Colonic mucosa (tissue), 4 donors: ENCODE results near the gene TRMU. TPM values are rescaled to one million over a fixed set of nuclear protein-coding genes. Genes with fewer than 3 reads are reported as not detected.

Source experiments
- DNase-seq: peaks from one replicate; pipeline ENCODE4 v3.0.0-alpha.2; 2020
- H3K27ac ChIP-seq: fragments of 200-600 bp; one replicate; pipeline ENCODE4 v1.8.0; 2021
- H3K27me3 ChIP-seq: fragments of 200-600 bp; one replicate; pipeline ENCODE4 v1.8.0; 2021
- H3K36me3 ChIP-seq: fragments of 200-600 bp; one replicate; pipeline ENCODE4 v1.8.0; 2021
- H3K4me1 ChIP-seq: fragments of 200-600 bp; one replicate; pipeline ENCODE4 v1.8.0; 2021; ENCODE audit warnings: mild to moderate bottlenecking
- H3K4me3 ChIP-seq: fragments of 200-600 bp; one replicate; pipeline ENCODE4 v1.8.0; 2021
- H3K9ac ChIP-seq, 2 donors: one replicate each; pipeline ENCODE4 v1.7.0; 2013; ENCODE audit warnings: control low read depth in 2 of 2, low read depth in 2 of 2, low read length in 2 of 2
- H3K9me3 ChIP-seq: fragments of 200-600 bp; one replicate; pipeline ENCODE4 v1.8.0; 2021
- CTCF ChIP-seq: fragments of 200-600 bp; IDR thresholded peaks from one replicate; pipeline ENCODE4 v1.8.0; 2022; ENCODE audit warnings: antibody characterized with exemption, mild to moderate bottlenecking
- intact Hi-C: fragments of 100-400 bp; cut with DNase I; formaldehyde crosslinking; loops from one replicate; pipeline ENCODE4 v1.14.1; 2022
- total RNA-seq, 2 donors: library from RNA; stranded (reverse); fragmentation: NEBNext Ultra II Directional in 1 of 2; extraction: Animal tissue kit (Norgen Biotek cat#: 25700) in 1 of 2; gene quantifications; one replicate each; pipeline ENCODE4 v1.2.1, GENCODE V29; 2021
- donor health status: healthy.
- donor health status: DM: no; HTN: no; CAD: no.
- donor health status: DM: no; HTN: no; CAD: no.

The TRMU gene
- total RNA-seq, 2 donors from 2014 or later = 25.2 to 71.8 TPM

GRCh38 chr22:46369716-46370583, 34.4 kb downstream of the TRMU start:
- no peak for DNase-seq
- peak overlapping the region; percentile 47 for H3K27ac ChIP-seq
- no peak for TF ChIP-seq CTCF
- intact Hi-C loops = loop anchor here (10.0 kb wide), 1 partner anchor 75 kb away; no protein-coding TSS in a partner anchor
- no peaks in the 10 kb centered on the region for H3K36me3 ChIP-seq
- peak overlapping the region in 1 of 2 donors; percentile 77 for H3K9ac ChIP-seq
- H3K27me3 ChIP-seq = no peaks in the 10 kb centered on the region
- H3K4me3 ChIP-seq = no peak overlapping the region
- peaks cover 7% of the 10 kb centered on the region for H3K4me1 ChIP-seq
- no peaks in the 10 kb centered on the region for H3K9me3 ChIP-seq

DNA sequence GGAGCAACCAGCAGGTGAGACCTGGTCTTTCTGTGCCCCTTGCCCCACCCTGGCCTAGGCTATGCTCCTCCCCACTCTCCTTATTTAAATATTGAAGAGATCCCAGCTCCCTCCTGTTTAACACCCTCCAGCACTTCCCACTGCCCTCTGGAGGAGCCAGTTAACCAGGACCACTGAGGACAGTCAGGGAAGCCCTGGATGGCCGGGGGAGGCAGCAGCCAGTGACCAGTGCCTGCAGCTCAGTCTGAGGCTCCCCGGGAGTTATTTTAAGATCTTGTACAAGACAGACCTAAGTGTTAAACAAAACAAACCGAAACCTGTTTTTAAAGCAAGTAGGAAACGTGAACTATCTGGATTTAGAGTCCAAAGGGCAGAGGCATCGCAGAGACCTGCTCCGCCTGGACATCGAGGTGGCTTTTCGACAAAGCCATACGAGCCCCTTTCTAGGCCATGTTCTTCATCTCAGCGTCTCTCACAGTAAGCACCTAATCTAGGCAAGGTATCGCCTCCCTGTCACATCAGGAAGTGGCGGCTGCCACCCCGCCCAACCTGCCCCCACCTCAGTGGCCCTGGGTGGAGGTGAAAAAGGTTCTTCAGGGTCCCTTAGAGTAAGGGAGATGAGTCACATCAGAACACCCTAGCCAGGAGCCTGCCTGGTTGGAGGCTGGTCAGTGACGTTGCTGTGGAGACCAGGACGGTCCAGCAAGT, 35.2 kb downstream of the TRMU start:
- Histone ChIP-seq H3K4me1 (peaks cover 7% of the 10 kb centered on the region), H3K27me3 (no peaks in the 10 kb centered on the region), H3K9ac (peak overlapping the region in 1 of 2 donors; percentile 77), H3K9me3 (no peaks in the 10 kb centered on the region), H3K4me3 (no peak overlapping the region), H3K27ac (peak overlapping the region; percentile 47), H3K36me3 (no peaks in the 10 kb centered on the region)
- peak; percentile 54 for DNase-seq
- no peak for TF ChIP-seq CTCF
- intact Hi-C loops = no loop called here

- DNase-seq = no peak
- H3K36me3 ChIP-seq = no peaks in the 10 kb centered on the region
- no peaks in the 10 kb centered on the region for H3K9me3 ChIP-seq
- no peak overlapping the region for H3K9ac ChIP-seq
- intact Hi-C loops = no loop called here
- no peaks in the 10 kb centered on the region for H3K27me3 ChIP-seq
- TF ChIP-seq CTCF = no peak
- peaks cover 7% of the 10 kb centered on the region for H3K4me1 ChIP-seq
- no peak overlapping the region for H3K4me3 ChIP-seq
- no peak overlapping the region for H3K27ac ChIP-seq
Observed at GRCh38 chr22:46371623-46372226, 36.2 kb downstream of the TRMU start.

DNA sequence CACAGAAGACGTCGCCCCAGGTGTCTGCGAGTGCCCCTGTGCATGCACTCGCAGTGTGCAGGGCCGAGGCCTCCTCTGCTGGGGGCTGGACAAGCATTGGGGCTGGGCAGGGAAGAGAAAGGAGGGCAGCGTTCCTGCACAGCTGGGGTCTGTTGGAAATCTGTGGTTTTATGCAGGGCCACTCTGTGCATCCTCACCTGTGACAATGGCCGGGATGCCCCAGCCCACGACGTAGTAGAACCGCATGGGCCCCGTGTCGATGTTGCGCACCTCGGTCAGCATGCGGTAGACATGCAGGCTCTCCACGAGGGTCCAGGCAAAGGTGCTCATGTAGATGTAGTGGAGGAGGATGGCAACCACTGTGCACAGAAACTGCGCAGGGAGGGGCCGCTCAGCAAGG, 37.2 kb downstream of the TRMU start:
- no peak for DNase-seq
- no peak for TF ChIP-seq CTCF
- Histone ChIP-seq H3K36me3 (no peaks in the 10 kb centered on the region), H3K9me3 (no peaks in the 10 kb centered on the region), H3K4me3 (no peak overlapping the region), H3K9ac (no peak overlapping the region), H3K27ac (no peak overlapping the region), H3K4me1 (peaks cover 8% of the 10 kb centered on the region), H3K27me3 (no peaks in the 10 kb centered on the region)
- intact Hi-C loops = no loop called here

DNA sequence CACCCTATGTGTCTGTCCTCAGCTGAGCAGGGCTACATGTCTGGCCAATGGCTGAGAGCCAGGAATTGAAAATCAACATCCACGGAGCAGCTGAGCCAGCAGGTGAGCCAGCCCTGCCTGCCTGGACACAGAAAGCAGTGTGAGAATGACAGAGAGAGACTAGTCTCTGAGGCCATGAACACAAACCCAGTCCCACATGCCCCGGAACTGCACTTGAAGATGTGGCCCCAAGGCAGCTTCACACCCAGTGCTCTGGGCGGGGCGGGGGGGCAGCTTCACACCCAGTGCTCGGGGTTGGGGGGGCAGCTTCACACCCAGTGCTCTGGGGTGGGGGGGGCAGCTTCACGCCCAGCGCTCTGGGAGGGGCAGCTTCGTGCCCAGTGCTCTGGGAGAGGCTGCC, 37.6 kb downstream of the TRMU start:
- no peaks in the 10 kb centered on the region for H3K27me3 ChIP-seq
- no peak overlapping the region for H3K27ac ChIP-seq
- peaks cover 13% of the 10 kb centered on the region for H3K4me1 ChIP-seq
- H3K4me3 ChIP-seq = no peak overlapping the region
- TF ChIP-seq CTCF = no peak
- no peak overlapping the region for H3K9ac ChIP-seq
- H3K9me3 ChIP-seq = no peaks in the 10 kb centered on the region
- no peaks in the 10 kb centered on the region for H3K36me3 ChIP-seq
- intact Hi-C loops = no loop called here
- DNase-seq = peak; percentile 74
